ENCODE data around the gene FNBP1.

Gene FNBP1

DNA sequence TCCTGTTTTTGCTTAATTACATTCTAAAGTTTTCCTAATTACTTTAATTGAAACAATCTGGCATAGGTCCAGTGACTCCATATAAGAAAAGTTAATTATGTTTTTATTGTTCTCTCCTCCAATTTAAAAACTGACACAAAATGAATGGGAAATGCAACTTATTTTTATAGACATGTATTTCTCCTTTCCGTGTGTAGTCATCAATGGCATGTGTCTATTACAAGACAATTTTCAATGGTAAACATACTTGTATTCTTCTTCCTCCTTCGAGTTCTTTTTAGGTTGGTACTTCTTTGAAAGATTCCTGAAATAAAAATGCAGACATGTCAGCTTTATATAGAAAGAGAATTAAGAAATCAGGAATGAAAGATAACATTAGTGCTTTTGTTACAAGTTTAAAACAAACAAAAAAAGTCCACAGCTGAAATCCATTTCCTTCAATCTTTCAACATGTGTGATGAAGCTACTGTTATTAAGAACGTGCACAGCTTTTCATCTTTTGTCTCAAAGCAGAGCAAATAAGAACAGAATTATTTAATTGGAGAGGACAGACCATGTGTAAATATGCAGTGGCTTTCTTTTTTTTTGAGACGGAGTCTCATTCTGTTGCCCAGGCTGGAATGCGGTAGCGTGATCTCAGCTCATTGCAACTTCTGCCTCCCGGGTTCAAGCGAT lies 63.8 kb downstream of the FNBP1 start:
- no peak overlapping the region for H3K4me3 ChIP-seq (ENCODE audit: insufficient read length, low read depth)
- H3K4me1 ChIP-seq (ENCODE audit: insufficient read depth, insufficient read length) = no peaks in the 10 kb centered on the region
- no peak for DNase-seq (ENCODE audit: low read depth, low spot score)
- peaks cover 43% of the 10 kb centered on the region for H3K36me3 ChIP-seq (ENCODE audit: insufficient read depth, insufficient read length, low read length)
- no peaks in the 10 kb centered on the region for H3K9me3 ChIP-seq (ENCODE audit: insufficient read depth, low read length)
- H3K27me3 ChIP-seq (ENCODE audit: insufficient read depth, insufficient read length) = no peaks in the 10 kb centered on the region
- TF ChIP-seq YY1 (IDR thresholded peaks at IDR 0.05; ENCODE audit: insufficient read depth, insufficient read length) (no peak), ZNF274 (IDR thresholded peaks at IDR 0.05; ENCODE audit: low read depth, low read length) (no peak)
- H3K9ac ChIP-seq (ENCODE audit: insufficient read length, low read depth) = no peak overlapping the region

DNA sequence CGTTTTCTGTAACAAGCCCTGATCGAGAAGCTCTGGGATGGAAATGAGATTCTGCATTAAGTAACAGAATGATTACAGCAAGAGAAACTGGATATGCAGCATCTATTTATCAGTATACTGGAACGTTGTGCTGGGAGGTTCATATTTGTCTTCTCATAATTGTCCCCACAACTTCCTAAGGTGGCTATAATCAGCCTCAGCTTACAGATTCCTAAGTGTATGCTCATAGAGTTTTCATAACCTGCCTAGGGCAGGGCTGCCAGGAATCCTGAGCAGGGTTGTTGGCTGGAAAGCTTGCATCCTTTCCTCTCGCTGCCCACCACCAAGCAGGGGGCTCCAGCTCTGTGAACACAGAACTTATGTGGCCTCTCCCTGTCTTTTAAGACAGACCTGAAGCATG lies 70.2 kb downstream of the FNBP1 start:
- Histone ChIP-seq H3K27me3 (ENCODE audit: insufficient read depth, insufficient read length) (no peaks in the 10 kb centered on the region), H3K4me1 (ENCODE audit: insufficient read depth, insufficient read length) (no peaks in the 10 kb centered on the region), H3K36me3 (ENCODE audit: insufficient read depth, insufficient read length, low read length) (peaks cover 37% of the 10 kb centered on the region), H3K4me3 (ENCODE audit: insufficient read length, low read depth) (no peak overlapping the region), H3K9me3 (ENCODE audit: insufficient read depth, low read length) (no peaks in the 10 kb centered on the region), H3K9ac (ENCODE audit: insufficient read length, low read depth) (no peak overlapping the region)
- TF ChIP-seq YY1 (IDR thresholded peaks at IDR 0.05; ENCODE audit: insufficient read depth, insufficient read length) = no peak
- no peak for DNase-seq (ENCODE audit: low read depth, low spot score)

DNA sequence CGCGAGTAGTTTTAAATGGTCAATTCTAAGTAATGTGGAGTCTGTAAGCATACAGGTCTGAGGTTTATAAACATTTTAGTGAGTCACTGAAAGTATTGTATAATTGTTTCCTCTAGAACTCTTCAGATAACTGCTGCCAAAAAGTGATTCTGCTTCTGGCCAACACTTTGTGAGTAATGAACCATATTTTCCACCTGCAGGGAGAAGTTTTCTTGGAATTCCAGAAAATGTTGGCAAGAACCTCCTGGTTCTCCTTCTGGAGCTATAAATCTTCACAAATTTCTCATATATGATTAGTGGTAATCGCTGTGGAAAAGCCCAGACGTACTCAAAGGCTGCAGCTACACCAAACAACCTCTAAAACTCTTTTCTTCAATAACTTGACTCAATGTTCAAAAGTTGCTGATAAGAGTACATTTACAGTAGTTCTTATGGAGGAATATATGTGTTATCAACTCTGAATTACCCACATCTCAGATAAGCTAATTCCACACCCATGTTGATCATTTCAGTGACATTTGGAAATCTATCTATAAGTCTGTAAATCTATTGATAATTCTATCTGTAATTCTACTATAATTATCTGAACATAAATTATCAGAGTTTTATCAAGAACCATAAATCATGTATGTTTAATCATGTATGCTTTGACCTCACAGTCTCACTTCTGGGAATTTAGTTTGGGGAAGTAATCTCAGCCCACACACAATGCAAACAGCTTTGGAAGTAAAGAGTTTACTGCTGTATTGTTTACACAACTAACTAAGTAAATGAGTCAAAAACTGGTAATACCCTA lies 74.1 kb downstream of the FNBP1 start:
- TF ChIP-seq ZNF274 (IDR thresholded peaks at IDR 0.05; ENCODE audit: low read depth, low read length) = no peak
- no peak for TF ChIP-seq YY1 (IDR thresholded peaks at IDR 0.05; ENCODE audit: insufficient read depth, insufficient read length)
- TF ChIP-seq SUZ12 (IDR thresholded peaks at IDR 0.05; ENCODE audit: extremely low read depth, insufficient read depth, insufficient read length) = no peak
- Histone ChIP-seq H3K4me3 (ENCODE audit: insufficient read length, low read depth) (no peak overlapping the region), H3K9me3 (ENCODE audit: insufficient read depth, low read length) (no peaks in the 10 kb centered on the region), H3K4me1 (ENCODE audit: insufficient read depth, insufficient read length) (peaks cover 4% of the 10 kb centered on the region), H3K27me3 (ENCODE audit: insufficient read depth, insufficient read length) (no peaks in the 10 kb centered on the region), H3K36me3 (ENCODE audit: insufficient read depth, insufficient read length, low read length) (peaks cover 14% of the 10 kb centered on the region), H3K9ac (ENCODE audit: insufficient read length, low read depth) (no peak overlapping the region)
- DNase-seq (ENCODE audit: low read depth, low spot score) = no peak

DNA sequence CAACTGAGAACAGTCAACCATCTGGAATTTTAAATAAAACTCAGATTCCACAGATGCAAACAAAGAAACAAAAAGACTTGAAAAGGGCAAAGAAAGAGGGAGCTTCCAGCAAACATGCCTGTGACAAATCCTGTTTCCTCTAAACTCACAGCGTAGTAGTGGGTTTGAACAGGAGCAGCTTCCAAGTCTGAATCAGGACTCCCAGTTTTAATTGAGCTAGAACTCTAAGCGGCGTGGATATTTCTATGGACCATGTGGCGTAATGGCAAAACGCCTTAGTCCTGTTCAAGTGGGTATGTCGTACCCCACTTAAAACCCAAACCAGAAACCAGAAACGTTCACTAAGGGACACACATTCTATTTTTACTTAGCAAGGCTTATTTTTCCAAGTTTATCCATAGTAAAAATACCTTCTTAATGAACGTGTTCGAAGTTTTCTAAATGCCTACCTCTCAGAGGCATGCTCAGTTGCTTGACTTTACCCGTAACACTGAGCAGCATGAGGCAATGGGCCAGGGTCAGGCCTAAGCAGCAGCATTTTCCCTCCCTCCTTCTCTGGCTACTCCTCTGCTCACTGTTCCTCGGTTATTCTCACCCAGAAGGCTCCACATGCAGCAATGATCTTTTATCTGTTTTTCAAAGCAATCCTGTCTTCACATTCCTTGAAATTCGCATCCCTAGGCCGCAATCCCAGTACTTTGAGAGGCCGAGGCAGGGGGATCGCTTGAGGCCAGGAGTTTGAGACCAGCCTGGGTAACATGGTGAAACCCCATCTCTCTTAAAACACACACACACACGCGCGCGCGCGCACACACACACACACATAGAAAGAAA lies 77.9 kb downstream of the FNBP1 start:
- H3K9me3 ChIP-seq (ENCODE audit: insufficient read depth, low read length) = no peaks in the 10 kb centered on the region
- peaks cover 6% of the 10 kb centered on the region for H3K36me3 ChIP-seq (ENCODE audit: insufficient read depth, insufficient read length, low read length)
- DNase-seq (ENCODE audit: low read depth, low spot score) = peak; percentile 40
- no peak overlapping the region for H3K9ac ChIP-seq (ENCODE audit: insufficient read length, low read depth)
- no peak overlapping the region for H3K4me3 ChIP-seq (ENCODE audit: insufficient read length, low read depth)
- TF ChIP-seq SUZ12 (IDR thresholded peaks at IDR 0.05; ENCODE audit: extremely low read depth, insufficient read depth, insufficient read length) (no peak), ZNF274 (IDR thresholded peaks at IDR 0.05; ENCODE audit: low read depth, low read length) (no peak), YY1 (IDR thresholded peaks at IDR 0.05; ENCODE audit: insufficient read depth, insufficient read length) (no peak)
- peaks cover 9% of the 10 kb centered on the region for H3K4me1 ChIP-seq (ENCODE audit: insufficient read depth, insufficient read length)
- no peaks in the 10 kb centered on the region for H3K27me3 ChIP-seq (ENCODE audit: insufficient read depth, insufficient read length)

DNA sequence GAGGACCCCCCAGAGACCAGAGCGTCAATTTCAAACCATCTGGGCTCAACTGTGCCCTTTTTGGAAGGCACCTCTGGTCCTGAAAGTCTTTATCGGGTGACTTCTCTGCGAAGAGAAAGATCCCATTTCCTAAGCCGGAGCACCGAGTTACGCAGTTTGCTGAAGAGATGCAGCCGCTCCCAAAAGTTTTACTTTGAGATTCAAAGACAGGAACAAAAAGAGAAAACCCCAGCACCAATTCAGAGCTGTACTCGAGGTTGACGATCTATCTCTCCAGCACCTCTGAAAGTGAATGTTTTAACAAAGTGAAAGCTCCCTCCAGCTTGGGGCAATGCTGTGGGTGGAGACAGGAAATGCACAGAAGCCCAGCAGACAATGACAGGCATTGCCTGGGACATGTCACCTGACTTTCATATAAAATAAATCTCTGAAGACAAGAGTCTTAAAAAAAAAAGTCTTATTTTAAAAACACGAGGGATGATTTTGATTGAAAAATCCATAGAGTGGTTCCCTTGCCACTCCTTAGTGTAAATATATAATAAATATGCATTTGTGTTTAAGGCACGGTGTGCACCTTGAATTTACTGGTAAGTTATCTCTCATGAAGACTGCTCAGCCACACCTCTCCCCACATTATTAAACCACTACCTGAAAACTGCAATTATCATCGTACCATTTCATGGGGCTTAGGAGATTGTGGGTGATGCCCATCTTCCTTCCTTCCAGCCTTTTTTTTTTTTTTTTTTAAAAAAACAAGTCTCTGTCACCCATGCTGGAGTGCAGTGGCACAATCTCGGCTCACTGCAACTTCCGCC lies 79.9 kb downstream of the FNBP1 start:
- Histone ChIP-seq H3K27me3 (ENCODE audit: insufficient read depth, insufficient read length) (no peaks in the 10 kb centered on the region), H3K4me3 (ENCODE audit: insufficient read length, low read depth) (peak overlapping the region; percentile 16), H3K9ac (ENCODE audit: insufficient read length, low read depth) (peak overlapping the region; percentile 66), H3K4me1 (ENCODE audit: insufficient read depth, insufficient read length) (peaks cover 9% of the 10 kb centered on the region), H3K36me3 (ENCODE audit: insufficient read depth, insufficient read length, low read length) (peaks cover 14% of the 10 kb centered on the region), H3K9me3 (ENCODE audit: insufficient read depth, low read length) (no peaks in the 10 kb centered on the region)
- TF ChIP-seq ZNF274 (IDR thresholded peaks at IDR 0.05; ENCODE audit: low read depth, low read length) (no peak), SUZ12 (IDR thresholded peaks at IDR 0.05; ENCODE audit: extremely low read depth, insufficient read depth, insufficient read length) (no peak), YY1 (IDR thresholded peaks at IDR 0.05; ENCODE audit: insufficient read depth, insufficient read length) (no peak)
- peak; percentile 70 for DNase-seq (ENCODE audit: low read depth, low spot score)

DNA sequence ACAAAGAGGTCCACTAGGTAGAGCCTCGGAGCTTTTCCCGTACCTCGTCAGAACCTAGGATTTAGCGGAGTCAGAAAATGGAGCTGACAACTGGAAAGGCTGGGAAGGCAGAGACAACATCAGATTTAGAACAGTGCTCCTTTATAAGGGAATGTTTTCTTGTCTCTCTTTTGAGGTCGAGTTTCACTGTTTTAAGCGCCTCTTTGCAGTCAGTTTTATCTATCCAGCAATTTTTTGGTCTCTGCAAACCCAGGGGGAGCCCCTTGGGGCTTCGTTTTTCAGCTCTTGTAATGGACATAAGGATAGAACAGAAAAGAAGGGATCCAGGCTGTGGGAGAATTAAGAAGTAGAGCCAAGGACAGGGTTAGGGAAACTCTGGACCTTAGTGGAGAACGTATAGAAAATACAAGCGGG lies 80.5 kb downstream of the FNBP1 start:
- Histone ChIP-seq H3K9me3 (ENCODE audit: insufficient read depth, low read length) (no peaks in the 10 kb centered on the region), H3K27me3 (ENCODE audit: insufficient read depth, insufficient read length) (no peaks in the 10 kb centered on the region), H3K4me1 (ENCODE audit: insufficient read depth, insufficient read length) (peaks cover 9% of the 10 kb centered on the region), H3K4me3 (ENCODE audit: insufficient read length, low read depth) (peak overlapping the region; percentile 16), H3K9ac (ENCODE audit: insufficient read length, low read depth) (peak overlapping the region; percentile 66), H3K36me3 (ENCODE audit: insufficient read depth, insufficient read length, low read length) (peaks cover 20% of the 10 kb centered on the region)
- no peak for DNase-seq (ENCODE audit: low read depth, low spot score)
- TF ChIP-seq ZNF274 (IDR thresholded peaks at IDR 0.05; ENCODE audit: low read depth, low read length) (no peak), YY1 (IDR thresholded peaks at IDR 0.05; ENCODE audit: insufficient read depth, insufficient read length) (no peak), SUZ12 (IDR thresholded peaks at IDR 0.05; ENCODE audit: extremely low read depth, insufficient read depth, insufficient read length) (no peak)
